T-helper 1 cell (primary cell): Measurements from ENCODE around the gene SLC66A2.

Source experiments
- DNase-seq, 5 donors: peaks; one replicate each; pipeline ENCODE4 v3.0.0-alpha.2; 2012 to 2020

SLC66A2 gene

GRCh38 chr18:79864006-79864725 lies 87.3 kb downstream of the SLC66A2 start:
- no peak for DNase-seq

- DNase-seq, result no peak
Measured at GRCh38 chr18:79863161-79864005, 88.1 kb downstream of the SLC66A2 start.

- no peak for DNase-seq
Measured at GRCh38 chr18:79862562-79862961, 88.9 kb downstream of the SLC66A2 start.

GRCh38 chr18:79861687-79862086 lies 89.8 kb downstream of the SLC66A2 start:
- no peak for DNase-seq

GRCh38 chr18:79859314-79859713 lies 92.1 kb downstream of the SLC66A2 start:
- no peak for DNase-seq

GRCh38 chr18:79857082-79857671 lies 94.3 kb downstream of the SLC66A2 start:
- DNase-seq, result no peak

- DNase-seq, result no peak
Measured at GRCh38 chr18:79856119-79857007, 95.1 kb downstream of the SLC66A2 start.

GRCh38 chr18:79855147-79855933 lies 96.1 kb downstream of the SLC66A2 start:
- DNase-seq, result no peak

- DNase-seq, result no peak
Measured at GRCh38 chr18:79853993-79854364, 97.5 kb downstream of the SLC66A2 start.

GRCh38 chr18:79853303-79853992 lies 98.0 kb downstream of the SLC66A2 start:
- DNase-seq, result no peak

- DNase-seq, result no peak
Measured at GRCh38 chr18:79852561-79853302, 98.7 kb downstream of the SLC66A2 start.
